LNCaP clone FGC (cell line): Measurements from ENCODE around the gene VPS26C.
"Not testable (repeated sequence)": the region's sequence is repeated elsewhere in the genome, so short reads cannot be mapped to it uniquely, and the experiment has no call there.

ENCODE experiments used
- DNase-seq: peaks from one replicate; pipeline ENCODE4 v3.0.0-alpha.2; 2011; ENCODE audit warnings: low read depth
- H3K4me3 ChIP-seq: 2 replicates; pipeline ENCODE4 v1.5.1; 2011; ENCODE audit warnings: mild to moderate bottlenecking, low read depth, low read length, control low read depth
- CTCF ChIP-seq: IDR thresholded peaks from 2 replicates; pipeline ENCODE4 v1.5.1; 2012; ENCODE audit warnings: mild to moderate bottlenecking; ENCODE audit not compliant: control insufficient read depth, insufficient read depth; ENCODE audit errors: extremely low read depth

VPS26C gene

GRCh38 chr21:37267269-37268185 is at the start of gene VPS26C:
Gene VPS26C, minus strand, starts transcription at chr21:37267334. Its CDS starts 40 bp downstream, at chr21:37267294.
- peak; percentile 97 for DNase-seq
- TF ChIP-seq CTCF, result no peak
- H3K4me3 ChIP-seq, result peak within 1 kb of the TSS; percentile 82

- not testable (repeated sequence) for DNase-seq, H3K4me3 ChIP-seq
These were observed 48.9 kb upstream of the VPS26C start for GRCh38 chr21:37316072-37316471.

GRCh38 chr21:37300114-37300751 is 33.1 kb upstream of the VPS26C start:
- no peak for DNase-seq
- H3K4me3 ChIP-seq, result no peak overlapping the region
- no peak for TF ChIP-seq CTCF

GRCh38 chr21:37297364-37297763 is 30.2 kb upstream of the VPS26C start:
- H3K4me3 ChIP-seq, result no peak overlapping the region
- DNase-seq, result no peak
- no peak for TF ChIP-seq CTCF

- DNase-seq, result no peak
- no peak overlapping the region for H3K4me3 ChIP-seq
- TF ChIP-seq CTCF, result no peak
These were observed 27.5 kb upstream of the VPS26C start for GRCh38 chr21:37294679-37295078.

- H3K4me3 ChIP-seq, result no peak overlapping the region
- TF ChIP-seq CTCF, result no peak
- no peak for DNase-seq
These were observed 25.8 kb upstream of the VPS26C start for GRCh38 chr21:37292941-37293340.

- TF ChIP-seq CTCF, result no peak
- H3K4me3 ChIP-seq, result no peak overlapping the region
- DNase-seq, result no peak
These were observed 24.9 kb upstream of the VPS26C start for GRCh38 chr21:37292041-37292440.

- H3K4me3 ChIP-seq, DNase-seq: not testable (repeated sequence)
These were observed 16.1 kb upstream of the VPS26C start for GRCh38 chr21:37283191-37283710.

GRCh38 chr21:37282602-37283001 is 15.5 kb upstream of the VPS26C start:
- not testable (repeated sequence) for DNase-seq, H3K4me3 ChIP-seq
